Hepatocyte (in vitro differentiated cells): ENCODE measurements around the gene AVPI1. TPM values are rescaled to one million over a fixed set of nuclear protein-coding genes. Genes with fewer than 3 reads are reported as not detected.
A peak's percentile ranks its signal among the peaks of the same experiment; 100 is the strongest.

Experiments
- DNase-seq: peaks from one replicate; pipeline ENCODE4 v3.0.0-alpha.2; 2016; ENCODE audit warnings: low spot score
- H2AFZ ChIP-seq: fragments of 200-600 bp; sonication (generic); 2 replicates; pipeline ENCODE4 v1.6.0; 2016; ENCODE audit warnings: antibody characterized with exemption, mild to moderate bottlenecking
- H3K27ac ChIP-seq: fragments of 200-600 bp; sonication (generic); 2 replicates; pipeline ENCODE4 v1.5.1; 2016; ENCODE audit warnings: mild to moderate bottlenecking
- H3K27me3 ChIP-seq: fragments of 200-600 bp; sonication (generic); 2 replicates; pipeline ENCODE4 v1.6.1; 2016
- H3K36me3 ChIP-seq: fragments of 200-600 bp; sonication (generic); replicated peaks from 2 replicates; pipeline ENCODE4 v1.5.1; 2016; ENCODE audit warnings: low read depth; ENCODE audit not compliant: insufficient read depth
- H3K4me1 ChIP-seq: fragments of 200-600 bp; sonication (generic); 2 replicates; pipeline ENCODE4 v1.5.1; 2016; ENCODE audit warnings: mild to moderate bottlenecking, moderate library complexity; ENCODE audit not compliant: insufficient read depth
- H3K4me2 ChIP-seq: fragments of 200-600 bp; sonication (generic); 2 replicates; pipeline ENCODE4 v1.6.0; 2016
- H3K4me3 ChIP-seq: fragments of 200-600 bp; sonication (generic); 2 replicates; pipeline ENCODE4 v1.5.1; 2016; ENCODE audit warnings: mild to moderate bottlenecking
- H3K79me2 ChIP-seq: fragments of 200-600 bp; sonication (generic); 2 replicates; pipeline ENCODE4 v1.6.0; 2017; ENCODE audit warnings: mild to moderate bottlenecking
- H3K9me2 ChIP-seq: fragments of 200-600 bp; sonication (generic); replicated peaks from 2 replicates; pipeline ENCODE4 v1.6.0; 2017; ENCODE audit warnings: mild to moderate bottlenecking; ENCODE audit not compliant: insufficient read depth
- H3K9me3 ChIP-seq: fragments of 200-600 bp; sonication (generic); 2 replicates; pipeline ENCODE4 v1.5.1; 2016; ENCODE audit warnings: low read depth, mild to moderate bottlenecking
- H4K20me1 ChIP-seq: fragments of 200-600 bp; sonication (generic); 2 replicates; pipeline ENCODE4 v1.6.0; 2016; ENCODE audit warnings: mild to moderate bottlenecking; ENCODE audit not compliant: insufficient read depth, poor library complexity, severe bottlenecking
- EZH2 ChIP-seq: fragments of 200-600 bp; sonication (generic); IDR thresholded peaks from 2 replicates; pipeline ENCODE4 v1.6.1; 2016; ENCODE audit warnings: antibody characterized with exemption, mild to moderate bottlenecking, borderline replicate concordance
- EZH2phosphoT487 ChIP-seq: fragments of 200-600 bp; sonication (generic); IDR thresholded peaks from one replicate; pipeline ENCODE4 v1.6.1; 2018; ENCODE audit warnings: antibody characterized with exemption, mild to moderate bottlenecking, low read depth, moderate library complexity; ENCODE audit not compliant: unreplicated experiment, severe bottlenecking
- WGBS: methylation state at CpG from one replicate; pipeline ENCODE4 v1.1.6; 2016; ENCODE audit warnings: low lambda C conversion rate; ENCODE audit errors: missing lambda C conversion rate; 5-methylcytosine and 5-hydroxymethylcytosine counted together
- polyA plus RNA-seq: library from polyadenylated mRNA; unstranded; fragments of >200 nt; fragmentation: Nextera tagmentation; extraction: Ambion mirVana; gene quantifications from 2 replicates; pipeline ENCODE4 v1.2.1, GENCODE V29; 2016
- total RNA-seq: library from RNA; depleted of rRNA; stranded (reverse); fragments of >200 nt; gene quantifications from 2 replicates; pipeline ENCODE4 v1.2.3, GENCODE V29; 2014
- TF ChIP-seq, protein P1 (sequence below): fragments of 200-600 bp; sonication (generic); IDR thresholded peaks from 2 replicates; pipeline ENCODE4 v1.5.1; 2016; ENCODE audit warnings: antibody characterized with exemption, mild to moderate bottlenecking; ENCODE audit not compliant: poor library complexity

Gene AVPI1
- total and polyA plus RNA-seq, 2 experiments from 2014 or later = 26.4 to 34.1 TPM

DNA sequence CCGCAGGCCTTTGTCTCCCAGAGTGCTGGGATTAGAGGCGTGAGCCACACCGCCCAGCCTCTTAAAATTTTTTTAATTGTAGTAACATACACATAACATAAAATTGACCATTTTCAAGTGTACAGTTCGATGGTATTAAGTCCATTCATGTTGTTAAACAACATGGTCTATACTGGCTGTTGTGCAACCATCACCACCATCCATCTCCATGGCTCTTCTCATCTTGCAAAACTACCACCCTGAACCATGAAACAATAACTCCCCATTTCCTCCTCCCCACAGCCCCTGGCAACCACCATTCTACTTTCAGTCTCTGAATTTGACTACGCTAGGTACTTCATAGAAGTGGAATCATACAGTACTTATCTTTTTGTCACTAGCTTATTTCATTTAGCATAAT lies 42.0 kb upstream of the AVPI1 start:
- no peak overlapping the region for H3K4me2 ChIP-seq
- H4K20me1 ChIP-seq = no peaks in the 10 kb centered on the region
- DNase-seq = no peak
- no peak overlapping the region for H2AFZ ChIP-seq
- TF ChIP-seq EZH2phosphoT487 = no peak
- TF ChIP-seq EZH2 = no peak
- TF ChIP-seq, protein P1, sequence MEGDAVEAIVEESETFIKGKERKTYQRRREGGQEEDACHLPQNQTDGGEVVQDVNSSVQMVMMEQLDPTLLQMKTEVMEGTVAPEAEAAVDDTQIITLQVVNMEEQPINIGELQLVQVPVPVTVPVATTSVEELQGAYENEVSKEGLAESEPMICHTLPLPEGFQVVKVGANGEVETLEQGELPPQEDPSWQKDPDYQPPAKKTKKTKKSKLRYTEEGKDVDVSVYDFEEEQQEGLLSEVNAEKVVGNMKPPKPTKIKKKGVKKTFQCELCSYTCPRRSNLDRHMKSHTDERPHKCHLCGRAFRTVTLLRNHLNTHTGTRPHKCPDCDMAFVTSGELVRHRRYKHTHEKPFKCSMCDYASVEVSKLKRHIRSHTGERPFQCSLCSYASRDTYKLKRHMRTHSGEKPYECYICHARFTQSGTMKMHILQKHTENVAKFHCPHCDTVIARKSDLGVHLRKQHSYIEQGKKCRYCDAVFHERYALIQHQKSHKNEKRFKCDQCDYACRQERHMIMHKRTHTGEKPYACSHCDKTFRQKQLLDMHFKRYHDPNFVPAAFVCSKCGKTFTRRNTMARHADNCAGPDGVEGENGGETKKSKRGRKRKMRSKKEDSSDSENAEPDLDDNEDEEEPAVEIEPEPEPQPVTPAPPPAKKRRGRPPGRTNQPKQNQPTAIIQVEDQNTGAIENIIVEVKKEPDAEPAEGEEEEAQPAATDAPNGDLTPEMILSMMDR = no peak
- H3K4me3 ChIP-seq = no peak overlapping the region
- no peaks in the 10 kb centered on the region for H3K79me2 ChIP-seq
- 96% methylated on average over 5 of the region's 5 CpGs for WGBS
- H3K27ac ChIP-seq = no peak overlapping the region
- no peaks in the 10 kb centered on the region for H3K27me3 ChIP-seq
- no peaks in the 10 kb centered on the region for H3K4me1 ChIP-seq
- H3K9me2 ChIP-seq = no peaks in the 10 kb centered on the region
- no peaks in the 10 kb centered on the region for H3K36me3 ChIP-seq
- no peaks in the 10 kb centered on the region for H3K9me3 ChIP-seq

DNA sequence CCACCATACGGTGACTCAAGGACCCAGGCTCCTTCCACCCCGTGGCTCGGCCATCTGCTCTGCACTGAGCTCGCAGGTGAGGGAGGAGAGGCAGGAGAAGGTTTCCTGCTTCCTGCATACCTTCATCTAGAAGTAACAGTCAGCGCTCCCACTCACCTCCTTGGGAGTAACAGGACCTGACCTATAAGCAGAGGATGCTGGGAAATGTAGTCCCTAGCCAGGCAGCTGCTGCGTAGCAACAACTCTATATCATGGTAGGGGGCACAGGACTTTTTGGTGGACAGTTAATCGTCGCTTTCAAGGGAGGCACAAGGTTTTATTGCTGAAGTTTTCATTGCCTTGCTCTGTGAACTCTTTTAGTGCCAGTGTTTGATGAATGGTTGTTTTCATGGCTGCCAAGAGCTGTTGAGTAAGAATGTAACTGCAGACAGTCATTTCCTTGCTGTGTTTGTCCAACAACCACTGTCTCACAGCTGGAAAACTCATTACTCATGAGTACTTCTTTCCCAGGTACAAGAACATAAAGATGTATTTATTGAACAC lies 39.7 kb upstream of the AVPI1 start:
- H4K20me1 ChIP-seq = no peaks in the 10 kb centered on the region
- no peaks in the 10 kb centered on the region for H3K27me3 ChIP-seq
- H3K9me2 ChIP-seq = no peaks in the 10 kb centered on the region
- no peak overlapping the region for H2AFZ ChIP-seq
- peak; percentile 64 for DNase-seq
- no peaks in the 10 kb centered on the region for H3K36me3 ChIP-seq
- H3K27ac ChIP-seq = peak overlapping the region; percentile 56
- no peak for TF ChIP-seq EZH2phosphoT487
- no peak overlapping the region for H3K4me3 ChIP-seq
- H3K4me1 ChIP-seq = no peaks in the 10 kb centered on the region
- 25% methylated on average over 8 of the region's 8 CpGs for WGBS
- no peaks in the 10 kb centered on the region for H3K9me3 ChIP-seq
- no peaks in the 10 kb centered on the region for H3K79me2 ChIP-seq
- peak overlapping the region; percentile 64 for H3K4me2 ChIP-seq

DNA sequence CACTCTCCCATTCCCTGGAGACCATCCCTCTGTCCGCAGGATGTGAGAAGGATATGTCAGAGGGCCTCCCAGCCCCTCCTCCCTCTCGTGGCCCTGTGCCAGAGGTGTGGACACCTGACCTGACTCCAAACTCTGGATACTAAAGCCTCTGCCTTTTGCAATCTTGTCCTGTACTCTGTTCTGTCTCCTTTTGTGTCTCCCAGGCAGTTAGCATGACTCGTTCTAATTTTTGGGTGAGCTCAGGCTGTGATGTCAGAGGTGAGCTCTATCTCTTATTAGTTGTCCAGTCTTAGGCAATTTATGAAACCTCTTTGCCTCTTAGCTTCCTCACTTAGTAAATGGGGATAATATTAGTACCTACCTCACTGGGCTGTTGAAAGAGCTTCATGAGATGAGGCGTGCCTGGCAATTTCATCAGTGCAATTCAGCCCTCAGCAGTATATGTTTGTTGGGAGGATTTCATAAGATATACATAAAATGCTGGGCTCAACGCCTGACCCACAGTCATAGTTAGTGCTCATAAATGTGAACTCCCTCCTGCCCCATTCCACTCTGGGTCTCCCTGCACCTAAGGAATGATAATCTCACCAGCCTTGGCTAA lies 37.4 kb upstream of the AVPI1 start:
- Histone ChIP-seq H3K4me3 (no peak overlapping the region), H3K36me3 (no peaks in the 10 kb centered on the region), H4K20me1 (no peaks in the 10 kb centered on the region), H3K27me3 (no peaks in the 10 kb centered on the region), H3K4me1 (peaks cover 1% of the 10 kb centered on the region), H3K79me2 (no peaks in the 10 kb centered on the region), H2AFZ (no peak overlapping the region), H3K4me2 (no peak overlapping the region), H3K27ac (no peak overlapping the region), H3K9me3 (no peaks in the 10 kb centered on the region), H3K9me2 (no peaks in the 10 kb centered on the region)
- peak; percentile 41 for DNase-seq
- WGBS = 78% methylated on average over 5 of the region's 5 CpGs
- TF ChIP-seq EZH2phosphoT487 (no peak), EZH2 (no peak)
- TF ChIP-seq, protein P1 = no peak

DNA sequence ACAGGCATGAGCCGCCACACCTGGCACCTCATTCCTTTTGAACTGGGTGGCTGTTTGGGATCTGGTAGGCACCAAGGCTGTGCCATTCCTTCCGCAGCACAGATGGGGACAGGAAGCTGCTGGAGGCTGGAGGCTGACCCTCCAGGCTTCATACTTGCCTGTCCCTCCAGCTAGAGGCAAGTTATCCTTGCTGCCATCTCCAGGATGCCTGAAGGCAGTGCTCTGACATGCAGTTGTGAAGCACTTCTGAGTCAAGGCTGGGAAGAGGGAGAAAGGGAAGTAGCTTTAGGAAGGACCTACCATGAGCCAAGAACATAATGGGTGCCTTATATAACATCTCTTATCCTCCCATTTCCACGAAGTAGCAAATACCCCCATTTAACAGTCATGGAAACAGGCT lies 36.0 kb upstream of the AVPI1 start:
- H3K9me2 ChIP-seq = no peaks in the 10 kb centered on the region
- no peaks in the 10 kb centered on the region for H3K79me2 ChIP-seq

More for the DNA sequence above, 36.0 kb upstream of the AVPI1 start:
- Histone ChIP-seq H4K20me1 (no peaks in the 10 kb centered on the region), H3K36me3 (no peaks in the 10 kb centered on the region), H3K27me3 (no peaks in the 10 kb centered on the region), H2AFZ (no peak overlapping the region), H3K9me3 (no peaks in the 10 kb centered on the region), H3K4me2 (no peak overlapping the region), H3K4me1 (peaks cover 16% of the 10 kb centered on the region), H3K27ac (no peak overlapping the region), H3K4me3 (no peak overlapping the region)
- WGBS = 97% methylated on average over 3 of the region's 3 CpGs
- no peak for DNase-seq
- no peak for TF ChIP-seq EZH2phosphoT487
- TF ChIP-seq, protein P1 = no peak
- TF ChIP-seq EZH2 = no peak
